Cerebellar cortex (tissue), 1 donor: ENCODE measurements around the gene ASAP3.

Source experiments
- DNase-seq: peaks from one replicate; pipeline ENCODE4 v3.0.0-alpha.2; 2015; ENCODE audit warnings: low spot score

ASAP3 gene

GRCh38 chr1:23477359-23478144 lies 6.4 kb downstream of the ASAP3 start:
- DNase-seq: no peak

GRCh38 chr1:23475641-23476040 lies 8.3 kb downstream of the ASAP3 start:
- DNase-seq: no peak

- no peak for DNase-seq
Measured at GRCh38 chr1:23475134-23475628, 8.8 kb downstream of the ASAP3 start.

- no peak for DNase-seq
Measured at GRCh38 chr1:23473037-23473800, 10.8 kb downstream of the ASAP3 start.

- DNase-seq: no peak
Measured at GRCh38 chr1:23472351-23473036, 11.5 kb downstream of the ASAP3 start.

- no peak for DNase-seq
Measured at GRCh38 chr1:23471473-23472075, 12.4 kb downstream of the ASAP3 start.

GRCh38 chr1:23470282-23471070 lies 13.5 kb downstream of the ASAP3 start:
- no peak for DNase-seq

GRCh38 chr1:23469372-23469982 lies 14.5 kb downstream of the ASAP3 start:
- DNase-seq: no peak

- no peak for DNase-seq
Measured at GRCh38 chr1:23466423-23466989, 17.5 kb downstream of the ASAP3 start.

- DNase-seq: no peak
Measured at GRCh38 chr1:23463286-23463685, 20.7 kb downstream of the ASAP3 start.

- no peak for DNase-seq
Measured at GRCh38 chr1:23462766-23463165, 21.2 kb downstream of the ASAP3 start.

GRCh38 chr1:23461050-23461449 lies 22.9 kb downstream of the ASAP3 start:
- no peak for DNase-seq

- DNase-seq: no peak
Measured at GRCh38 chr1:23460519-23460918, 23.5 kb downstream of the ASAP3 start.

- no peak for DNase-seq
Measured at GRCh38 chr1:23459338-23459757, 24.6 kb downstream of the ASAP3 start.

- DNase-seq: no peak
Measured at GRCh38 chr1:23456226-23456625, 27.8 kb downstream of the ASAP3 start.

GRCh38 chr1:23453455-23454000 lies 30.5 kb downstream of the ASAP3 start:
- no peak for DNase-seq

GRCh38 chr1:23452011-23452411 lies 32.0 kb downstream of the ASAP3 start:
- no peak for DNase-seq

GRCh38 chr1:23451441-23451840 lies 32.5 kb downstream of the ASAP3 start:
- DNase-seq: no peak

GRCh38 chr1:23450894-23451293 lies 33.1 kb downstream of the ASAP3 start:
- no peak for DNase-seq

- no peak for DNase-seq
Measured at GRCh38 chr1:23449958-23450357, 34.0 kb downstream of the ASAP3 start.
